ENCODE measurements around the gene NECTIN3. TPM values are rescaled to one million over a fixed set of nuclear protein-coding genes. Genes with fewer than 3 reads are reported as not detected.

NECTIN3 gene
- total and polyA plus RNA-seq, 2 donors (not counting 1 experiment from before 2014, with no cell fraction given), result 0.19 to 1.9 TPM

DNA sequence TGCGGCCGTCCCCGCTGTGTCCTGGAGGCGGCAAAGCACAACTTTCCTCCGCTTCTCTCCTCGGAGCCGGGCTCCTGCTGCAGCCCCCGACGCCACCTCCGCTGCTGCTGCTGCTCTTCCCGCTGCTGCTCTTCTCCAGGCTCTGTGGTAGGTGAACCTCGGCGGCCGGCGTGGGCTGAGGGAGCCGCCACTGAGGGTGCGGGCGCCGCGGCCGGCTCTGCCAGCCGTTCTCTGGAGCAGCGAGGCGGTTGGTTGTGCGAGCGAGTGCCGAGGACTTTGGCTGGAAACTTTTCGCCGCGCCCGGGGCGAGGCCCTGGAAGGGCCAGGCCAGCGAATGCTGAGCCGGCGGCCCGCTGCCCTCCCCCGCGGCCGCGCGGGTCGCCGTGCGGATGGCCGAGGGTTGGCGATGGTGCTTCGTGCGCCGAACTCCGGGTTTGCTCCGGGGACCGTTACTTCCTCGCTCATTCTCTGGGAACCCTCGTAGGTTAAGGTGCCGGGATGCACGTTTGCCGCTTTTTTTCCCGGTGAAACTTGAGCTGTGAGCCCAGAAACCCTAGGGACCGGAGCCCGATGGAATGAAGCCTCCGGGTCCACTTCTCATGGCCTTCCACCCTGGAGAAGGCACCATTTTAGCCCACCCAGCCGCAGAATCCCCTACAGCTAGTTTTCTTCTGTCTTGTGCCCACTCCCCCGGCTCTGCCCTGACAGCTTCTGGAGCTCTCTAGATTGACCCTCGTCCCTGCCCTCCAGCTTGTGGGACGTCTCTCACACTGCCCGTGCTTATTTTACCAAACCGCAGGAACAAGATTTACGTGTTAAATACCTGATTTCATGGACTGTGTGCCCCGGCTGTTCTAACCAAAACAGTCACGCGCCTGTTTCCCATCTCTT lies 660 bp downstream of the NECTIN3 start:
- H3K9ac ChIP-seq (ENCODE audit: low read length), result peak overlapping the region; percentile 73

More for the DNA sequence above, 660 bp downstream of the NECTIN3 start:
- intact Hi-C loops (cut with micrococcal nuclease), result loop anchor here (5.0 to 10.0 kb wide), 3 partner anchors 447 to 903 kb away; partner anchors contain the start of genes ABHD10 and CD96
- Histone ChIP-seq H3K9me3 (ENCODE audit: control extremely low read depth in 1 of 3, control insufficient read depth in 2 of 3, insufficient read depth in 1 of 3, low read length in 2 of 3) (peaks cover 0 to 14% (median 0%) of the 10 kb centered on the region in 3 donors), H3K4me2 (replicated peaks; ENCODE audit: low read depth, low read length, poor library complexity, severe bottlenecking) (peak overlapping the region; percentile 94), H2AFZ (ENCODE audit: insufficient read depth, low read depth, low read length, poor library complexity, severe bottlenecking) (peak overlapping the region; percentile 70), H3K36me3 (replicated peaks in 1 of 2; ENCODE audit: control extremely low read depth in 1 of 2, control insufficient read depth in 1 of 2, extremely low read depth in 1 of 2, insufficient read depth in 2 of 2, low read length in 1 of 2) (no peaks in the 10 kb centered on the region), H3K79me2 (ENCODE audit: control insufficient read depth, insufficient read depth, low read length) (no peaks in the 10 kb centered on the region), H4K20me1 (ENCODE audit: control insufficient read depth, insufficient read depth, low read length, poor library complexity, severe bottlenecking) (no peaks in the 10 kb centered on the region), H3K4me3 (ENCODE audit: control extremely low read depth in 1 of 5, extremely low read depth in 1 of 5, insufficient read depth in 1 of 5, low read depth in 2 of 5, low read length in 4 of 5) (peak overlapping the region; percentile 25 to 68 (median 52)), H3K27ac (ENCODE audit: low read length in 2 of 2) (no peak overlapping the region), H3K4me1 (ENCODE audit: control insufficient read depth in 2 of 2, insufficient read depth in 2 of 2, low read length in 2 of 2) (peaks cover 25 to 27% of the 10 kb centered on the region in 2 donors), H3K27me3 (replicated peaks in 1 of 4; ENCODE audit: control extremely low read depth in 1 of 4, control insufficient read depth in 3 of 4, insufficient read depth in 4 of 4, low read length in 3 of 4) (peaks cover 0 to 51% (median 41%) of the 10 kb centered on the region in 4 experiments)
- Mint-ChIP-seq H3K9me3 (ENCODE audit: insufficient read depth) (no peaks in the 10 kb centered on the region), H3K27ac (peak overlapping the region; percentile 62), H3K27me3 (peaks cover 45% of the 10 kb centered on the region), H3K4me3 (peak overlapping the region; percentile 93), H3K4me1 (peaks cover 30% of the 10 kb centered on the region)
- ATAC-seq (ENCODE audit: low read depth), result peak; percentile 16
- peak; percentile 47 for DNase-seq
- 2% methylated on average over 71 of the region's 71 CpGs for WGBS (ENCODE audit: insufficient coverage)
- CTCF ChIA-PET, result no interaction called here
- POLR2A ChIA-PET, result no interaction called here
- TF ChIP-seq EZH2 (IDR thresholded peaks at IDR 0.05; ENCODE audit: borderline replicate concordance, insufficient read depth, low read depth, low read length, poor library complexity, severe bottlenecking), result no peak
- TF ChIP-seq, protein P1, sequence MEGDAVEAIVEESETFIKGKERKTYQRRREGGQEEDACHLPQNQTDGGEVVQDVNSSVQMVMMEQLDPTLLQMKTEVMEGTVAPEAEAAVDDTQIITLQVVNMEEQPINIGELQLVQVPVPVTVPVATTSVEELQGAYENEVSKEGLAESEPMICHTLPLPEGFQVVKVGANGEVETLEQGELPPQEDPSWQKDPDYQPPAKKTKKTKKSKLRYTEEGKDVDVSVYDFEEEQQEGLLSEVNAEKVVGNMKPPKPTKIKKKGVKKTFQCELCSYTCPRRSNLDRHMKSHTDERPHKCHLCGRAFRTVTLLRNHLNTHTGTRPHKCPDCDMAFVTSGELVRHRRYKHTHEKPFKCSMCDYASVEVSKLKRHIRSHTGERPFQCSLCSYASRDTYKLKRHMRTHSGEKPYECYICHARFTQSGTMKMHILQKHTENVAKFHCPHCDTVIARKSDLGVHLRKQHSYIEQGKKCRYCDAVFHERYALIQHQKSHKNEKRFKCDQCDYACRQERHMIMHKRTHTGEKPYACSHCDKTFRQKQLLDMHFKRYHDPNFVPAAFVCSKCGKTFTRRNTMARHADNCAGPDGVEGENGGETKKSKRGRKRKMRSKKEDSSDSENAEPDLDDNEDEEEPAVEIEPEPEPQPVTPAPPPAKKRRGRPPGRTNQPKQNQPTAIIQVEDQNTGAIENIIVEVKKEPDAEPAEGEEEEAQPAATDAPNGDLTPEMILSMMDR (IDR thresholded peaks at IDR 0.05), result no peak
